Raji (cell line): Measurements from ENCODE around the gene DTNB.

ENCODE experiments used
- POLR2A ChIP-seq: IDR thresholded peaks from 2 replicates; pipeline ENCODE4 v1.6.1; 2011; ENCODE audit warnings: low read depth, low read length, control low read depth; ENCODE audit not compliant: insufficient read depth

DTNB gene

DNA sequence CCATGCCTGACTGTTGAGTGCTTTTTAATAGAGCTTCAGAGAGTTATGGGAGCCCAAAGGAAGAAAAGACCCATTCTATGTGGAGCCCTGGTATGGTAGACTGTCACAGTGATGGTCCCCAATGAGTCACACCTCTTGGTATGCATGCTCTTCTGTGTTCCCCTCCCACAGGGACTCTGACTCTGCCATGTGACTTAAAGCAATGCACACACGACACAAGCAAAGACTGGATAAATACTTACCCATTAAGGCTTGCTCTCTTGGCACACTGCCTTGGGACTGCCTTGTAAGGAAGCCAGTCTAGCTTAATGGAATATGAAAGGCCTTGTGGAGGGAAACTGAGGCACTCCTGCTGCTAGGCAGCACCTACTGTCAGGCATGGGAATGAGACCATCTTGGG, 16.7 kb upstream of the DTNB start:
- TF ChIP-seq POLR2A, result no peak

DNA sequence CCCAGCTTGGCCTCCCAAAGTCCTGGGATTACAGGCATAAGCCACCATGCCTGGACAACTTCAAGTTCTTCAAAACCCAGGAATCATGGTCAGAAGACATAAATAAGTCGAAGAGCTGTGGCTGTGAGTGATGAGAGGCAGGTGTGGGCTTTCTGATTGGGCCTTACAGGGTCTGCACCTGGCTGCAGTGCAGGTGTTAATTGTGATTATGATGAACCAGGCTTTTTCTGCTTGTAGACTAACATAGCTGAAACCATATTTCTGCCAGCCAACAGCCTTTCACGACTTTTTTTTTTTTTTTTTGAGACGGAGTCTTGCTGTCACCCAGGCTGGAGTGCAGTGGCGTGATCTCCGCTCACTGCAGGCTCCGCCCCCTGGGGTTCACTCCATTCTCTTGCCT, 14.9 kb upstream of the DTNB start:
- no peak for TF ChIP-seq POLR2A

DNA sequence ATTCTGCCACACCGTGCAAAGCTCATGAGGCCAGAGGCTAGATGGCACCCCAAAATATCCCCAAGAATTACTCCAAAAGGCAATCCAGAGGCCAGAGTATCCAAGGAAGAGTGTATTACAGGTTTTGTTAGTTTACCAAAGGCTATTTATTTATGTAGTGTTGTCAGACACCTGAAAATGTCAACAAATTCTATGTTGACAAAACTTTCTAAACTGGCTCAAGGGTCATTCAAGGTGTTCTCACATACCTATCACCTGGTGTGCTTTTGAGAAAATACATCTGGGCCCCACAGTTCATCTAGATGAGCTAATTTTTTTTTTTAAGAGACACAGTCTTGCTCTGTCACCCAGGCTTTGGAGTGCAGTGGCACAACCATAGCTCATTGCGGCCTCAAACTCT, 12.4 kb upstream of the DTNB start:
- TF ChIP-seq POLR2A, result no peak

DNA sequence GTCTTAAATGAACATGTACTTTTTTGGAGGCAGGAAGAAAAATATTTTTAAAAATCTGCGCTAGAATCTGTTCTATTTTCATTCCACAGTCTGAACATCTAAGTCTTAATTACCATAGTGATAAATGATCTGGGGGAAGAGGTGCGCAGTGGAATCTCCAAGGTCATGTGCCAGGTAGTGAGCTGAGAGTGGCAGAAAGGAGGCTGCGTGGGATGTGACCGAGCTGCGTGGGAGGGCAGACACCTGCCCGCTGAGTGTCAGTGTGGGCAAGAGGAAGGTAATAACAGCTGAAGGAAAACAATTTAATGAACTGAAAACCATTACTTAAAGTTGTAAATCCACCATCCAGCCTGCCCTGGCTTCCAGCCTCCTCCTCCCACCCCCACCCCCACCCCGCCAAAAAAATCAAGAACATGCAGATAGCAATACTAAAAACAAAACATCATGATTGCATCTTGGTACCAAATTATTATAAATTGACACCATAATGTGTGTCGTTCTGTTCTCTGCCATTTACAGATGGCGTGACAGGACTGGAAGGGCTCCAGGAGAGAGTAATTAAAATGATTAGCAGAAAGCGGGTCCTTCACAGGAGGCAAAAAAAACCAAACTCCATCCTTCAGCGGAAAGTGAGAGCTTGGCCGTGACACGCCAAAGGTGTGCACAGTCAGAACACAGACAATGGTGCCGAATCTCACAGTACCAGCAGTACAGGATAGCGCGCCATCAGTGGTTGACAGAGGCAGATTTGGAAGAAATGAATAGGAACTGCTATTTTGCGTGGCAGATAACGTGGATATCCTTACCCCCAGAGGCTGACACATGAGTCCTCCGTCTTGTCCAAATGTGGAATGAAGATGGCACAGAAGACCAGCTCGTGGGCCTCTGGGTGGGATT, 11.4 kb upstream of the DTNB start:
- TF ChIP-seq POLR2A, result no peak

DNA sequence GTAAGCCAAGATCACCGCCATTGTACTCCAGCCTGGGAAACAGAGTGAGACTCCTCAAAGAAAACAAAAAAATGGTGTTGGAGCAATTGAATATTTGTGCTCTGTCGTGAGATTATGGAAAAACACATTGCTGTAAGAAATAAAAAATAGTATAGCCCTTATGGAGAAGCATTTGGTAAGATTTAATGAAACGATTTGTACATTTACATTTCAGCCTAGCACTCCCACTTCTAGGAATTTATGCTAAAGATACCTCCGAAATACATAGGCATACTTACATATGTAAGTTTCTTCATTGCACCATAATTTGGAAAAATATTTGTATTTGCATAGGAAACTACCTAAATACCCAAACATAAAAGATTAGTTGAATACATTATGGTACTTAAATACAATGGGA, 8.7 kb upstream of the DTNB start:
- no peak for TF ChIP-seq POLR2A

DNA sequence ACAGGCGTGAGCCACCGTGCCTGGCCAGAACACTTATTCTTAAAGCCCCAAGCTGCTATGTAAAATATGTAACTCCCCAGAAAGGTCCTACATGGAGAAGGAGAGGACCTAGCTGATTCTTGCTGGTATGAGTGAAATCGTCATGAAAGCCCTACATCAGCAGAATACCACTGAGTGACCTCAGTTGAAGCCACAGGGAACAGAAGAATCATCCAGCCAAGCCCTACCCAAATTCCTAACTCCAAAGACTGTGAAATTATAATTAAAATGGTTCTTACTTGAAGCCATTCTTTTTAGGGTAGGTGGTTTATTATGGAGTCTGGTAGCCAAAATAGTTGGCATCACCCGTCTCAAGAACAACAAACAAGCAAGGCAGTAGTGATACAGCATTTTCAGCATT, 4.5 kb upstream of the DTNB start:
- no peak for TF ChIP-seq POLR2A

DNA sequence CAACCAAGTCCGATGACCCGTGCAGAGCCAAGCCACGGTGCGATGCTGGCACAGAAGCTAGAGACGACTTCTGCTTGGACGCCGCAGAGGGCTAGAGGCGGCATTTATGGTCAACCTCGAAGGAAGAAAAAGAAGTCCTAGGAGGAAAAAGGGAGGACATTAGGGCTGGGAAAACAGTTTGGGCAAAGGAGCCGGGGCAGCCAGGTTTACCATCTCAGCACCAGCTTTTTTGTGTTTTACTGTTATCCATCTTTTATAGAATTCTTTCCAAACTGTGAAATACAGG, 643 bp upstream of the DTNB start:
- no peak for TF ChIP-seq POLR2A

DNA sequence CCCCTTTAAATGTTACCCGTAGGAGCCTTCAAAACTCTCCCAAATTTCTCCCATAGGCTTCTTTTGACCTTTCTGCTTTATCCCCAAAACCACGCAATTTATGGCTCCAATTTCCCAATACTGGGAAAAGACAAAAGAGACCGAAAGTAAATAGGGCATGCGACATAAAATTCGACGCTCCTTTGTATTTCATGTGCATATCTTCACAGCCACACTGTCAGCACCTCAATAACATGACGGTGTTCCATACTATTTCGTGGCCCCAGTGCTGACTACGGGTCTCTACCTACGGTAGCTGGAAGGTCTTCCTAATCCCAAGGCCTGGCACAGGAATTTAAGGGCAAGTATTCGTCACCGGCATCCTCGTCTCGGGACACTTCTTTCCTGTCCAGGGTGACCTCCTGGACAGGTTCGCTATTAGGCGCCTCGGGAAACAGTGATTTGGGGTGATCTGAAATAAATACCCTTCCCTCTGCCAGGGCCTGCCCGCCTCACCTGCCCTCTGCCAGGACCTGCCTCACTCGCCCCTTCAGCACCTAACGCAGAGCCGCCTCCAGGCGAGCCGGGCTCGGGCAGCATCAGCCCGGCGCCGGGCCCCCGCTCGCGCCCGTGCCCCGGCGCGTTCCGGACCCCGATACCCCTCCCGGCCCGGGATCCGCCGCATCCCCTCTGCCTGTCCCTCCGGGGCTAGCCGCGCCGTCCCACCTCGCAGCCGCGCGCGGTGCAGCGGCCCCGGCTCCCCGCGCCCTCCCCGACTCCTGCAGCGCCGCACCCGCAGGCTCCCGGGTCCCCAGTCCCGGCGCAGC, 680 bp downstream of the DTNB start:
- peak; percentile 46; the same call in 1 of the 2 replicates for TF ChIP-seq POLR2A

DNA sequence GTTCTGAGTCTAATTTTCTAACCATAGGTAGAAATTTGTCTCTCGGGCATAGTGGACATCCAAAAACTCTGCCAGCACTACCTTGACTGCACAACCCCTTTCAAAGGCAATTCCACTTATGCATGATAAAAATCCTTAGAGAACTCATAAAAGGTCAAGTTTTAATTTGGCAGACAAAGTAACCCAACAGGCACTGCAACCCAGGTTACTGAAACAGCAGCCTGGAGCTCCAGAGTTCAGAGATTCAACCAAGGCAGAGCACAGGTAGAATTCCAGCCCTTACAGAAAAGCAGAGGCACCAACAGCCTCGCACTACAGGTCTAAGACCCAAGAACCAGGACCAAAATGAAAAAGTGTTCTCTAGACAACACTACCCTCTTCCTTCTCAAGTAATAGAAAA, 1.8 kb downstream of the DTNB start:
- no peak for TF ChIP-seq POLR2A

DNA sequence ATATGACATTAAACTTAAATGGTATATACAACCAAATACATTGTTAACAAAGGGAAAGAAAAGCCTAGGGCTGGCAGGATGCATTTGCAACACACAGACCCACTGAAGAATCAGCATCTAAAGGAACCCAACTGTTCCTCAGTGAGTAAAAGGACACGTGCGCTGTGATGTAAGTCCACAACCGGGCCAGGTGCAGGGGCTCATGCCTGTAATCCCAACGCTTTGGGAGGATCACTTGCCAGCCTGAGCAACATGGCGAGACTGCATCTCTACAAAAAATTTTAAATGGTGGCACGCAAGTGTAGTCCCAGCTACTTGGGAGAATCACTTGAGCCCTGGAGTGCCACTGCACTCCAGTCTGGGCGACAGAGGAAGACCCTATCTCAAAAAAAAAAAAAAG, 3.9 kb downstream of the DTNB start:
- TF ChIP-seq POLR2A, result no peak

DNA sequence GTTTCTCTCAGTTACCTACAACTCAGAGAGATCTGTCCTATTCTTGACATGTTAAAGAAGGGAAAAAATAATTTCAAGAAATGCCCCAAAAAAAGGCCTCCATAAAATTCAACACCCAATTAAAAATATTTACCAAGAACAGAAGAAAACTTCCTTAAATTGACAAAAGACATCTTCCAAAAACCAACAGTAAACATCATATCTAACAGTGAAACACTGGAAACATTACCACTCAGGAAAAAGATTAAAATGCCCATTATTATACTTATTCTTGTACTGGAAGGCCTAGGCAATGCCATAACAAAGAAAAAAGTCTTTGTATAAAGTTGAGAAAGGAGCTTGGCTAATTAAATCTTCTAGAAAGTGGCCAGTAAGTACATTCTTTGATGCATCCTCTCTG, 7.2 kb downstream of the DTNB start:
- TF ChIP-seq POLR2A, result no peak

DNA sequence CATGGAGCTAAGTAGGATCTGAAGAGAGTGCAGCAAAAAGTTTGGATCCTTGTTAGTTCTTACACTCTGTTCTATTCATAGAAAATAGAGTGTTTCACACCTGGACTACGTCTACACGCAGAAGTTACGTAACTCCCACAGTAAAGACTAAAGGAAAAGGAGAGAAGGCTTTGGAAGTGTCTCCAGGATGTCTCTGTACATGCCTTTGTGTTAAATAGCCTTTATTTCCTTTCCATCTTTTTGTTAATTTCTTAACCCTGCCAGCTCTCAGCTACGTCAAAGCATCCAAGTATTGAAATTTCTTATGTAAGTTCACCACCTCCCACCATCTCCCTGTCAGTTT, 8.4 kb downstream of the DTNB start:
- TF ChIP-seq POLR2A, result no peak

DNA sequence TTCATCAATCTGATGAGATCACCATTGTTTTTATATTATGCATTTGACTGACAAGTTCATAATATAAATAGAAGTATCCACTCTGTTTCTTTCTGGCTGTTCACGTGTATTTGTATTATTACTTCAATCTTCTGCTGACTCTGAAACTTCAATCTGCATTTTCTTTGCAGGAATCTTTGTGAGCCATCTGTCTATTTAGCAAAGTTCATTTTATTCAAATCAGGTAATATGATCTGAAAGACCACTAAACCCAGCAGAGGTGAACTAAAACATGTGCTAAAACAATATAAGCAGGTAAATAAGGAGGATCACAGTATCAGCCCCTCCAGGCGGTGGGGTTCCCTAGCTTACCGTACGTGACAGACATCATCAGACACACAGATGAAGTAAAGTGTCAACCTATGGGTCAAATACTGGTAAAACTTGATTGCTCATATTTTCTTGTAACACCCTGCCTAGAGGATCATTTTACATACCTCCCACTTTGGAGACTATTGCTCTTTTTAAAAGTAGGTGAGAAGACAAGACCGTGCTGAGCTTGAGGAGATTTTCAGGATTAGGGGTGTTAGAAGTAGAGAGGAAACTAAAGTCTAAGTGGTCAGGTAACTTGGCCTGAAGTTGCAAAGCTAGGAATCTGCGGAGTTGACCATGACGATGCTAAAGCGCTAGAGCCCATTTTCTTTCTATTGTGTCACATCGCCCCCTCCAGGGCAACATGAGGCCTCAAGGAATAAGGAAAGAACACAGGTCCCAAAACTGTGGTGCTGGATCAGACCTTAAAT, 9.0 kb downstream of the DTNB start:
- TF ChIP-seq POLR2A, result no peak

DNA sequence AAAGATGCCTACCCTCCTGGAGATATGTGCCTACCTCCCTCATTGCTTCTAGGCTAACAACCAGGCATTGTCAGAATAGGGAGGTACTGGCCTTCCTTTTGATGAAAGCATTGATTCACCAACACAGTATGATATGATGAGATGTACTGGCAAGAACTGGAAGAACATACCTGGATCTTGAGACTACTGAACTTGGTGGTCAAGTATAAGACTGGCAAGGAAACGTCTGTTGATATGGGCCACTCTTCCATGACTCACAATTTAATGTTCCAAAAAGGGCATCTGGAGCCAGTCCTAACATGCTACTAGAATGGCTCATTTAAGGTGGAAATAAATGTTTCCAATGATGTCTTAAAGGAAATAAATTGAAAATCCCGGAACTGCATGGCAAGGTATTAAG, 18.1 kb downstream of the DTNB start:
- TF ChIP-seq POLR2A, result no peak

DNA sequence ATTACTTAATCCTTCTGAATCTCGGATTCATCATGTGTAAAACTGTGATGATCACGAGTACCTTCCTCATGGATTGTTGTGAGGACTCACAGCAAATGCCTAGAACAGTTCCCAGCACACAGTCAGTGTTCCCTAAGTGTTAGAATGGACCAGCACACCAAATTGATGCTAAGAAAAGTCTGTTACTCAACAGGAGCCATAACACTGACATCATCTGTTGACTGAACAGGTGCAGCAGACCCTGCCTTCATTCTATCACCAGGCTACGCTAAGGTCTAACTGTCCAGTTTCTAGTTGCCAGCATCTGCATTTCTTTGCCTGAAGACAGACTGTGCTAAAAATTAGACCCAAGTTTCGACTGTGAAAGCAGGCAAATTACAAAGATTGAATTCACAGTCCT, 18.6 kb downstream of the DTNB start:
- no peak for TF ChIP-seq POLR2A

DNA sequence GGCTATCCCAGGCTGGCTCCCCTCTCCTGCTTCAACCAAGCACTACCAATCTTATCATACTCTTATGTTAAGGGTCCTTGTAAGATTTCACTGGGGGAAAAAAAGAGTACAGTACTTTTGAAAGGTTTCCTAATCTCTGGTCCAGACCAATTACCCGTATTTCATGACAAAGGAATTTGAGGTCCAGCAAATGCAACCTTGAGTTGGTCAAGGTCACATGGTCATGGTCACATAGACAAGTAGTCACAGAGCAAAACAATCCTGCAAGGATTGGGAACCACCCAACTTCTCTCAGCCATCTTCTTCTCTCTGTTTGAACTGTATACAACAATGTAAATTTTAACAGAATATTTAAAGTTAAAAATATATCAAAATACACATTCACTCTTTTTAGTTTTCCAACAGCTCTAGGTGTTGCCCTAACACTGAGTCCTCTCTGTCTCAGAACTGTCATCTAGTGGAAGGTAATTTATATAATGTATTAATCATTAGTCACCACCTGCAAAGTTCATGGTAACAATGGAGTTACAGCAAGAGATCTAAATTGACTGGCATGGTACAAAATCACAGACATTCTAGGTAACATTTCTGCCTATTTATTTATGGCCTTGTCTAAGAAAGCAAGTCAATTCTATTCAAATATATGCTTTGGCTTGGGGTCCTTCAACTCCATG, 21.5 kb downstream of the DTNB start:
- no peak for TF ChIP-seq POLR2A

DNA sequence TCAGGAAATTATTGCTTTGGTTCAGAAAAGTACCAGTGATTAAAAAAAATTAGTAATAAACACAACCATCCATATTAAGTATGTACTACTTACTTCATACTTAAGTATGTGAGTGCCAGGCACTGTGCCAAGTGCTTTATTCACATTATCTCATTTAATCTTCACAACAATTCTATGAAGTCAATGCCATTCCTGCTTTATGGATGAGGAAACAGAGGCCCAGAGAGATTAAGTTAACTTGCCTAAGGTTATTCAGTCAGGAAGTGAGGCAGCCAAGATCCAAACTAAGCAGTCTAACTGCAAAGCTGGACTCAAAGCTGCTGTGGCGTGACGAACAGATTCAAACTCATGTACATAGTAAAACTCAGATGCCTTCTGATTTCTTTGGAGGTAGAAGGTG, 22.3 kb downstream of the DTNB start:
- TF ChIP-seq POLR2A, result no peak
